Tongue (tissue), 2 donors: ENCODE measurements around the gene FADS3. TPM values are rescaled to one million over a fixed set of nuclear protein-coding genes. Genes with fewer than 3 reads are reported as not detected.

Experiments
- DNase-seq: peaks from one replicate; pipeline ENCODE4 v3.0.0-alpha.2; 2015
- total RNA-seq: library from RNA; depleted of rRNA; stranded (reverse); fragments of >200 nt; gene quantifications from one replicate; pipeline ENCODE4 v1.2.3, GENCODE V29; 2014

Gene FADS3
- total RNA-seq, 1 donor from 2014 or later: 27.2 TPM

- DNase-seq: no peak
Observed at GRCh38 chr11:61913699-61914395, 22.5 kb upstream of the FADS3 start.

DNA sequence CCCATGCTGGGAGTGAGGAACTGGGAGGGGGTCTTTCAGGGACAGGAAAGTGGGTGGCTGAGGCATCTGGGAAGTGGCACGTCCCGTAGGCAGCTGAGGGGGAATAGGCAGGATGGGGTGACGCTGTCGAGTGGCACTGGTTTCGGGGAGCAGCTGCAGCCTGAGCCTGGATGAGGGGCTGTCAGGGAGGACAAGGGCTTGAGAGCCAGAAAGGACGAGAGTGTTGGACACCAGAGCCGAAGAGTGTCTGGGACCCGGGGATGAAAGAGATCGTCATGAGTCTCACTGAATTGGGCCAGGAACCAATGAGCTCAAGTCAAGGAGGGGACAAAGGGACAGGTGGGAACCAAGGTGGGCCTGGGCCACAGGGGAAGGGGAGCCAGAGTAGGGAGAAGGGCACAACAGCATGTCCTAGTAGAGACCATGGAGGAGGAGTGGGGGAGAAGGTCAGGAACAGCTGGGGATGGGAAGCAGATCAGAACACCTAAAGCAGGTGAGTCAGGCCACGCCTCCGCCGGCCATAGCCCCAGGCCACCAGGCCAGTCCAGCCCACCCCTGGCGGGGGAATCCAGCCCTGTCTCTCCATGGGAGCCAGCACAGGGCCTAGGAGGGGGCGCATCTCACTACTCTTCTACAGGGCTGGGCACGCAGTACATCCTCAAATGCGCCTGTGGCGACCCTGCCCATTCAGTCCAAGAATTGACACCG lies 21.8 kb upstream of the FADS3 start:
- DNase-seq: no peak

GRCh38 chr11:61912530-61912898 lies 21.2 kb upstream of the FADS3 start:
- DNase-seq: no peak

DNA sequence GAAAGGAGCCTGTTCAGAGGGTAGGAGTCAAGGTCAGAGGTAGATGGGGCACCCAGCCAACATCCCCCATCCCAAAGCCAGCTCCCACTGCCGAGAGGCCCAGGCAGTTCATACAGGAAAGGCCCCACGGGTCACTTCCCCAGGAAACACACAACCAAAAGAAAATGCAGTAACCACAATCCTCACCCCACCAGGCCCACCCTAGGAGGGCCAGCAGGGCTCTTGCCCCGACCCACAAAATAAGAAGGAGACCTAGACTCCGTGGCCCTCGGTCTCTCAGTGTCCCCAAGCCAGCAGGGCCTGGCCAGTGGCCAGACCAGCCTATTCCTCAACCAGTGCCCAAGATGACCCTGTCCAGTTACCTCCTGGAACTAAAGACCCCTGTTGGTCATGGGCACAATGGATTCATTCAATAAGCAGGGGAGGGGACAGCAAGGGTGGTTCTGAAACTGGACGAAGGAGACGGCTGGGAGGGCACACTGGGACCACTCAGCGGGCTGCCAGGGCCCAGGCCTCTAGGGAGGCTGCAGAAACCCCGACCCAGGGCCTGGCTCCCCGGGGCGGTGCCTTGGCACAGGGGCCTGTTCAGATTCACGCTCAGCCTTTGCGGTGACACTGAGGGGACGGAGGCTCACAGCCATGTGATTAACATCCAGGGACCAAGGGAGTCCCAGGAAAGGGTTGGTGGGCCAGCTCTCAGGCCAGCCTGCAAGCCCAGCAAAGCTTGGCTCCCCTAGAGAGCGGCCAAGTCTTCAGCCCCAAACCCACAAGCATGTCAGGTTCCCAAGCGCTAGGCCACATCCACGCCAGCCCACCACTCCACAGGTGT lies 20.6 kb upstream of the FADS3 start:
- no peak for DNase-seq

DNA sequence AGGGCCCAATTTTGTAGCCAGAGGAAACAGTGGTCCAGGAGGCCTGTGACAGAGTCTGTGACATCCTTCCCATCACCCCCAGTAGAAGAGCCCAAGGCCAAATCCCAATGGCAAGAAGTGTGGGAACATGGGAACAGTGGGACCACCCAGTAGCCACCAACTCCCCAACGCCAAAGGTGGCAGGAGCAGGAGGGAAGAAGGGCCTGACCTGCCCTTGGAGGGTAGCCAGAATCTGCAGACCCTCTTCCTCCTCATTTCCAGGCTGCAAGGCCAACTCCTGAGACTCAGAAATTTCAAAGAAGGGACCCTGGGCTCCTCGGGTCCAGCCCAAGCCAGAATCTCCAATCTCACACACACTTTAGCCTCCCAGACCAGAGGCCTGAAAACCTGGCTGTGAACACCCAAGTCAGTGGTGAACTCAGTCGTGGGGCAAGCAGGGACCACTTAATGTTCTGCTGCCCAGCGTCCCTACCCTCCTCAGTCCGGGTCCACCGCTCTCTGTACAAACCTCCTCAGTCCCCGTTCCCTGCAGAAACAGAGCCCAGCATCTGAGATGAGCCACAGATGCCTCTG lies 19.9 kb upstream of the FADS3 start:
- no peak for DNase-seq

DNA sequence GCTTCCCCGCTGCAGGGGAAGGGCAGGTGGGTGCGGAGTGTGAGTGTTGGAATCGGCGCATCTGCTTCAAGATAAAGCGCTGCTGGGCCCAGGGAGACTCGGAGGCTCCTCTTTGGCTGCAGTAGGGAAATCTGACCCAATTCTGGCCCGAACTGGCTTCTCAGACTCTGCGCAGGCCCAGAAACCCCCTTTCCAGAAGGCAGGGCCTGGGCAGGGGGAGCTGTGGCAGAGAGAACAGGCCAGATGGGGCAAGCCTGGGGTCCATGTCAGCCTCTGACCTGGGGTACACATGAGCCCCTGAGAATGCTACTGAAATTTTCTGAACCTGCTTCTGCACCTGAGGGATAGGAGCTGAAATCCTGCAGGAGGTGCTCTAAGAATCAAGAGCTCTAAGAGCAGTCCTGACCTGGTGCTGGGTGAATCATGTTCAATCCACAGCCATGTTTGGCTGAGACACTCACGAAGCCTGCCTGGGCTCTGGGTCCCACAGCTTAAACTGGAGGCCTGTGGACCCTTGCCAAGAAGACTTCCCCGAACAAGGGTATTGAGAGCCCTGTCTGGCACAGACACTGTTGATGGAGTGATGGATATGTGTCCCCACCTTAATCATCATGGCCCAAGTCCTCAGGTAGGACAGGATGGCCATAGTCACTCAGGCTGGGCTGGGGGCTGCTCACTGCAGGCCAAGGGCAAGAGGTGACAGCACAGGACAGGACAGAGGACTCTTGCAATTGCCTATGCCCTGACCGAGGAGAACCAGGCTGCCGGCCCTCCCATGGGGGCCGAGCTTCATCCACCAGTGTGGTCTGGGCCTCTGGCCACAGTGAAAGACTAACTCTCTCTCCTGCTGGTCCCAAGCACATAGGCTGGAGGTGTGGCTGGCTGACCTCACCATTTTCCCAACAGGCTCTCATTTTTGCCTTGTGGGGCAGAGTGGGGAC lies 19.1 kb upstream of the FADS3 start:
- DNase-seq: peak; percentile 76

- DNase-seq: peak; percentile 42
Observed at GRCh38 chr11:61908730-61909316, 17.5 kb upstream of the FADS3 start.

DNA sequence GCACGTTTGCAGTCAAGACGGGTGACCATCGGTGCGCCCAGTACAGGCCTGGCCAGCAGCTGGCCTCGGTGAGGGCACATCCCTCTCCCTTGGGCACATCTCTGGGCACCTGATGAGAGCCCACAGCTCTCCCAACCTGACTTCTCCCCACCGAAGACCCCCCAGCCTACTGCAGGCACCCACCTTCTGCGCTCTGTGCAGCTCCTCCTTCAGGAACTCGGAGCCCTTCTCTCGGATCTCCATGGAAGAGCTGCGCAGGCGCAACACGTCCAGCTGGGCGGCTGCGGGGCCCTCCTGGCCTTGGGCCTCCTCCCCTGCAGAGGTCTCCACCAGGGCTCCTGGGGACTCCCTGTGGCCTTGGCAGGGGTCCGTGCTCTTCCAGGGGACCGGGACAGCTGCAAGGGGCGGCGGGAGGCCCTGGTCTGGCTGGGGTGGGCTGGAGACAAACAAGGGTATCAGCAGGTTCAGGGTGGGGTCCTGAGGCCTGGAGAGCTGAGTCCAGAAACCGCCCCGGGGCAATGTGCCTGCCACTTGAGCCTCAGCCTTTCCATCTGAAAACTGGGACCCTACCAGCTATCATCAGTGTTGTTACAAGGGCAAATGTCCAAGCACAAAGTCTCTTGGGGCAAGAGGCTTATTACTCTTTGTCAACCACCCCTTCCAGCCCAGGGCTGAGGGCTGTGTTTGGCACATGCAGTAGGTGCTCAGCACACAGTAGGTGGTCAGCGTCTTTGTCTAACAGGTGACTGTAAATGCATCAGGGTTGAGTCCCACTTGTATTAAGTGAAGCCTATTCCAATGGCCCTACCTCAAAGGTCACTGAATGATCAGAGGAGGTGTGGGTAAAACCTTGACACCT lies 16.8 kb upstream of the FADS3 start:
- no peak for DNase-seq

GRCh38 chr11:61907282-61907681 lies 15.9 kb upstream of the FADS3 start:
- no peak for DNase-seq

DNA sequence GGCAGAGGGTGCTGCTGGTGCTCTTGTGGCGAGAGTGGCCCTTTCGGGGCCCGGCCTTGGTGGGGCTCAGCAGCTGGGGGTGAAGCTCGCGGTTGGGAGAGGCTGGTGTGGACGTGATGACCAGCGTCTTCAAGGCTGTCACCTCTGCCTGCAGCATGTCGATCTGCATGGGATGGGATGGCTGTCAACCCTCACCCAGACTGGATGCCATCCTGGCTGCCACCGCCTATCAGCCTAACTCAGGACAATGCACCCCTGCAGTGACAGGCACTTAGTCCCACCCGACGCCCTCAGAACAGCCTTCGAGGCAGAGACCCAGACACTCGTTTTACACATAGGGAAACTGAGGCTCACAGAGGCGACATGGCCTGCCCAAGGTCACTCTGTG lies 15.2 kb upstream of the FADS3 start:
- DNase-seq: no peak

DNA sequence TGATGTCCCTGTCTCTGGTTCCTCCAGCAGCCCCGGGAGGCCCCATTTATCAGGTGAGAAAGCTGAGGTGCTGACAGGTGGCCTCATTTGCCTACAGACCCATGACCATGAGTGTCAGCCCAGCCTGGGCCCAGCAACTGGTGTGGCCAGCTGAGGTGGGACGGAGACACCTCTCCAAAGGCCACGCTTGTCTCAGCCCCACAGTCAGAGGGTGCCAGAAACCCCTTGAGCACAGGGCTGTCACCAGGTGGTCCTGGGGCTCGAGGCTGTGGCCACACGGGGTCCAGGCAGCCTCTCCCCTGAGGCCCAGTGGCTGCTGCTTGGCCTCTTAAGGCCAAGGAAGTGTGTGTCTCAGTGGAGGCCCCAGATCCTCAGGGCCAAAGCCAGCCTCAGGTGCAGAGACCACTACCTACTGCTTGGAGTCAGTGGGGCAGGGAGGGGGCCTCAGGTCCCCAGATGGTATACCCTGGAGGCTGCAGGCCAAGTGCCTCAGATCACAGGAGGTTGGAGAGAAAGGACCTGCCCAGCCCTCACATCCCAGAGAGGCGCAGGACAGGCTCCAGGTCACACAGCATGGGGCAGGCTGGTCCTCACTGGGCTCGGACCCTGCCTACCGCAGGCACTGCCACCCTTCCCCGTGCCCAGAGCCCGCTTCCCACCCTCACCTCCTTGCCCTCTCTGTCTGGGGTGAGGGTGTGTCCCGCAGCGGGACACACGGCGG lies 14.6 kb upstream of the FADS3 start:
- DNase-seq: no peak

- DNase-seq: no peak
Observed at GRCh38 chr11:61905067-61905696, 13.8 kb upstream of the FADS3 start.

DNA sequence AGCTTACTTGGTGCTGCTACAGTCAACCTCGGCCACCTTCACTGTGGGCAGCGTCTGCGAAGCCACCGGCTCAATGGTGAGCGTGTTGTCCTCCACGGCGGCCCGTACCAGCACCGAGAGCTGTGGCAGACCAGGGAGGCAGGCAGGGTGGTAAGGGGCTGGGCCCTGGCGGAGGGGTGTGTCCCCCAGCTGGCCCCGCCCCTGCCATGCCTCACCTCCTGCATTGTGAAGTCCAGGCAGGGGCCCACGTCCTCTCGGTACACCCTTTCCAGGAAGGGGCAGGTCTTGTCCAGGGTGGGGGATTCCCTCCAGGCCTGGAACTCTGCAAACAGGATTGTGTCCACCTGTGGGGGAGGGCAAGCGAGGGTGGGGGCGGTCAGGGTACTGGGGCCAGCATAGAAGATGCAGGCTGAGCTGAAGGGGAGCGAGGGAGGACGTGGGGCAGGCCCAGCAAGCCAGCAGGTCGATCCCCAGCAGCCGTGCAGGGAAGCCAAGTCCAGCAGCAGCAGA lies 13.2 kb upstream of the FADS3 start:
- no peak for DNase-seq

- DNase-seq: no peak
Observed at GRCh38 chr11:61903845-61904244, 12.5 kb upstream of the FADS3 start.

GRCh38 chr11:61902313-61902712 lies 11.0 kb upstream of the FADS3 start:
- no peak for DNase-seq

GRCh38 chr11:61901397-61901796 lies 10.1 kb upstream of the FADS3 start:
- DNase-seq: no peak

GRCh38 chr11:61900251-61900650 lies 8.9 kb upstream of the FADS3 start:
- no peak for DNase-seq

GRCh38 chr11:61899146-61899841 lies 7.9 kb upstream of the FADS3 start:
- peak; percentile 84 for DNase-seq
